ENCODE data around the gene SLCO3A1. TPM values are rescaled to one million over a fixed set of nuclear protein-coding genes. Genes with fewer than 3 reads are reported as not detected.

Gene SLCO3A1
- total RNA-seq, 2 donors from 2014 or later = 7.2 to 11.4 TPM

DNA sequence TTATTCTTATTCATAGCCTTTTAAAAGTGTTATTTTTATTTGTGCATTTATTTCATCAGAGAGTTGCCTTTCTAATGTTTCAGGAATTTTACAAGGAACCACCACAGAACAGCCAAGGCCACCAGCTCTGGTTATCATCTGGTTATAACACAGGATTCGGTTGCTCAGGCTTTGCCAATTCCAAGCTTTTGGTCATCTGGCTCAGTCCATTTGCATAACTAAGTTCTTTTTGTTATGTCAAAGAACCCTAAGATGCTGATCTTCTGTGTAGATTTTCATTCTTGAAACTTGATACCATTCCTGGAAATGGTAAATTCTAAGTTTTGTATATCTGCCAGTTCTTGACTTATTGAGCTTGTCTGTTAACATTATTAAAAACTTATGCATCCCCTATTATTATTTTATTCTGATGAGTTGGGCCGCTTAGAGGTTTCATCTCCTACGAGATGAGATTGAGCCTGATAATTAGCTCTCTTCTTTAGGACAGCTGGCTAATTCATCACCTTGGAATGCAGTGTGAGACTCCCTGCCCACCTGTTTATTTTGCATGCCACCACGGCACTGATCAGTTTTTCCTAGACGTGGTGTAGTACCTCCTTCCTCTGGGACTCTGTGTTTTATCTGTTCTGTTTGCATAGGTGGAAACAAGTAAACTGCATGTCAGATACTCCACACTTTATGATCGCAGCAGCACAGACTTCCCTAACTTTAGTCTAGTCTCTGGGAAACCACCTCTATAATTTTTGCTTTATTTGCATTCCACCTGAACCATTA lies 264.8 kb downstream of the SLCO3A1 start:
- Histone ChIP-seq H3K36me3 (ENCODE audit: control insufficient read depth, insufficient read depth, low read length) (peaks cover 15% of the 10 kb centered on the region), H3K4me1 (ENCODE audit: control insufficient read depth, insufficient read depth, low read length) (peaks cover 10% of the 10 kb centered on the region), H3K27ac (ENCODE audit: low read depth, low read length) (no peak overlapping the region), H3K4me3 (ENCODE audit: low read length) (no peak overlapping the region), H3K9me3 (ENCODE audit: control insufficient read depth, low read length) (peaks cover 18% of the 10 kb centered on the region), H3K27me3 (ENCODE audit: control insufficient read depth, insufficient read depth, low read length, poor library complexity, severe bottlenecking) (no peaks in the 10 kb centered on the region), H3K9ac (ENCODE audit: extremely low read depth, low read length, poor library complexity, severe bottlenecking) (no peak overlapping the region)
- peaks cover 16% of the 10 kb centered on the region for H3K36me3 Mint-ChIP-seq (ENCODE audit: low read depth)
- WGBS, 2 experiments (ENCODE audit: insufficient coverage in 1 of 2, insufficient read length in 1 of 2) = 54 to 69% methylated on average over 5 to 6 of the region's 6 CpGs
- H3K9me3 Mint-ChIP-seq = peaks cover 19% of the 10 kb centered on the region
- TF ChIP-seq, protein P1, sequence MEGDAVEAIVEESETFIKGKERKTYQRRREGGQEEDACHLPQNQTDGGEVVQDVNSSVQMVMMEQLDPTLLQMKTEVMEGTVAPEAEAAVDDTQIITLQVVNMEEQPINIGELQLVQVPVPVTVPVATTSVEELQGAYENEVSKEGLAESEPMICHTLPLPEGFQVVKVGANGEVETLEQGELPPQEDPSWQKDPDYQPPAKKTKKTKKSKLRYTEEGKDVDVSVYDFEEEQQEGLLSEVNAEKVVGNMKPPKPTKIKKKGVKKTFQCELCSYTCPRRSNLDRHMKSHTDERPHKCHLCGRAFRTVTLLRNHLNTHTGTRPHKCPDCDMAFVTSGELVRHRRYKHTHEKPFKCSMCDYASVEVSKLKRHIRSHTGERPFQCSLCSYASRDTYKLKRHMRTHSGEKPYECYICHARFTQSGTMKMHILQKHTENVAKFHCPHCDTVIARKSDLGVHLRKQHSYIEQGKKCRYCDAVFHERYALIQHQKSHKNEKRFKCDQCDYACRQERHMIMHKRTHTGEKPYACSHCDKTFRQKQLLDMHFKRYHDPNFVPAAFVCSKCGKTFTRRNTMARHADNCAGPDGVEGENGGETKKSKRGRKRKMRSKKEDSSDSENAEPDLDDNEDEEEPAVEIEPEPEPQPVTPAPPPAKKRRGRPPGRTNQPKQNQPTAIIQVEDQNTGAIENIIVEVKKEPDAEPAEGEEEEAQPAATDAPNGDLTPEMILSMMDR (conservative IDR thresholded peaks at IDR 0.05) = no peak
- peak; percentile 66 for DNase-seq
- H3K4me1 Mint-ChIP-seq = peaks cover 38% of the 10 kb centered on the region
- H3K4me3 Mint-ChIP-seq = no peak overlapping the region
- peak overlapping the region; percentile 65 for H3K27ac Mint-ChIP-seq
- H3K27me3 Mint-ChIP-seq (ENCODE audit: insufficient read depth) = no peaks in the 10 kb centered on the region

DNA sequence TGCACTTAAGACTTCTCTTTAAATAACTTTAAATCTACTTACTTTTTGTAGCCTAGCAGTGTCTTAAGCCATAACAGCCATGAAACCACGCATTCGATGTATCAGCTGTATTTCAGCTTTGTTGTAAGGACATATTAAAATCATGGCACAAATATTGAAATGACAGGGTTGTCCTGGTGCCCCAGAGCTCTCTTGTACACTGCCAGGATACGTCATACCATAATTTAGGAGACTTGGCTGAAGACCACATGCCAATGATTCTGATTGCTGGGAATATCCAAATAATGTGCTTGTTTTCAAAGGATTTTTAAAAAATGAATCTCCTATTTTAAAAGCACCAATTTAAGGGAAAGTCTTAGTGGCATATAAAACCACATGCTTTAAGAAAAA lies 265.4 kb downstream of the SLCO3A1 start:
- Mint-ChIP-seq H3K36me3 (ENCODE audit: low read depth) (peaks cover 16% of the 10 kb centered on the region), H3K4me3 (no peak overlapping the region), H3K9me3 (peaks cover 23% of the 10 kb centered on the region), H3K27ac (peak overlapping the region; percentile 65), H3K27me3 (ENCODE audit: insufficient read depth) (no peaks in the 10 kb centered on the region), H3K4me1 (peaks cover 41% of the 10 kb centered on the region)
- TF ChIP-seq, protein P1 (conservative IDR thresholded peaks at IDR 0.05) = no peak
- Histone ChIP-seq H3K9me3 (ENCODE audit: control insufficient read depth, low read length) (peaks cover 18% of the 10 kb centered on the region), H3K27ac (ENCODE audit: low read depth, low read length) (no peak overlapping the region), H3K4me3 (ENCODE audit: low read length) (no peak overlapping the region), H3K9ac (ENCODE audit: extremely low read depth, low read length, poor library complexity, severe bottlenecking) (no peak overlapping the region), H3K36me3 (ENCODE audit: control insufficient read depth, insufficient read depth, low read length) (peaks cover 15% of the 10 kb centered on the region), H3K4me1 (ENCODE audit: control insufficient read depth, insufficient read depth, low read length) (peaks cover 15% of the 10 kb centered on the region), H3K27me3 (ENCODE audit: control insufficient read depth, insufficient read depth, low read length, poor library complexity, severe bottlenecking) (no peaks in the 10 kb centered on the region)
- 94 to 97% methylated on average over 3 of the region's 3 CpGs for WGBS, 2 experiments (ENCODE audit: insufficient coverage in 1 of 2, insufficient read length in 1 of 2)
- DNase-seq = no peak

DNA sequence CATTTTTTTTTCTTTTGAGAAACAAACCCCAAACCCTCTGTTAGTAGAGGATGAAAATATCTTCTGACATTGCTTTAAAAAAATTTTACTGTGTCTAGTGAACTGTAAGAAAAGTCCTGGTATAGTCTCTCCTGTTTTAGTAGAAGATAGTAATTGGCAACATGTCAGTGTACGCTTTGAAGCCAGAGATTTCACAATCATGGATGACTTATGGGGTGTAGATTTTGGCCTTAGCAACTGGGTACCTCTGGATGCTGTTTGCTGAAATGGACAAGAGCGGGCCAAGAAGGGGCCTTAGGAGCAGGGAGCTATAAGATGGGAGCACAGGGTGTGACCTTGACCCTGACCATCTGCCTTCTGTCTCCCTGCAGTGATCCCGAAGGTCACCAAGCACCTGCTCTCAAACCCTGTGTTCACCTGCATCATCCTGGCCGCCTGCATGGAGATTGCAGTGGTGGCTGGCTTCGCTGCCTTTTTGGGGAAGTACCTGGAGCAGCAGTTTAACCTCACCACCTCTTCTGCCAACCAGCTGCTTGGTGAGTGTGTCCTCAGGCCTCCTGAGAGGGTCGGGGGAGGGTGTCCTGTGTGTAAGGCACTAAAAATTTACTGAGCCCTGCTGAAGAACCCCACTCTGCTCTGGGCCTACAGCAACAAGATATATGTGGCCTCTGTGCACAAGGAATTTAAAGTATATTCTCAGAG lies 266.7 kb downstream of the SLCO3A1 start:
- Mint-ChIP-seq H3K4me1 (peaks cover 50% of the 10 kb centered on the region), H3K9me3 (peaks cover 23% of the 10 kb centered on the region), H3K27me3 (ENCODE audit: insufficient read depth) (no peaks in the 10 kb centered on the region), H3K27ac (no peak overlapping the region), H3K4me3 (no peak overlapping the region), H3K36me3 (ENCODE audit: low read depth) (peaks cover 16% of the 10 kb centered on the region)
- Histone ChIP-seq H3K9ac (ENCODE audit: extremely low read depth, low read length, poor library complexity, severe bottlenecking) (no peak overlapping the region), H3K27ac (ENCODE audit: low read depth, low read length) (no peak overlapping the region), H3K27me3 (ENCODE audit: control insufficient read depth, insufficient read depth, low read length, poor library complexity, severe bottlenecking) (no peaks in the 10 kb centered on the region), H3K4me3 (ENCODE audit: low read length) (no peak overlapping the region), H3K9me3 (ENCODE audit: control insufficient read depth, low read length) (peaks cover 18% of the 10 kb centered on the region), H3K36me3 (ENCODE audit: control insufficient read depth, insufficient read depth, low read length) (peaks cover 15% of the 10 kb centered on the region), H3K4me1 (ENCODE audit: control insufficient read depth, insufficient read depth, low read length) (peaks cover 15% of the 10 kb centered on the region)
- WGBS, 2 experiments (ENCODE audit: insufficient coverage in 1 of 2, insufficient read length in 1 of 2) = 75 to 77% methylated on average over 4 to 6 of the region's 6 CpGs
- DNase-seq = peak; percentile 52
- TF ChIP-seq, protein P1 (conservative IDR thresholded peaks at IDR 0.05) = no peak

All from endodermal cell (in vitro differentiated cells).